H1 (cell line): ENCODE data around the gene SMIM9. TPM values are rescaled to one million over a fixed set of nuclear protein-coding genes. Genes with fewer than 3 reads are reported as not detected.

Experiments used
- ASH2L ChIP-seq: fragments of 200-600, 300-600 bp; sonication (generic); IDR thresholded peaks from one replicate; pipeline ENCODE4 v1.7.1; 2017; ENCODE audit warnings: low read length
- ZNF274 ChIP-seq: IDR thresholded peaks from 2 replicates; pipeline ENCODE4 v1.7.0; 2012; ENCODE audit warnings: low read length, borderline replicate concordance; ENCODE audit errors: extremely low read depth
- polyA plus RNA-seq, 7 experiments: library from polyadenylated mRNA; depleted of rRNA in 3 of 7; stranded (reverse) in 5 of 7; unstranded in 2 of 7; fragments of >200 nt in 5 of 7; fragments of 200-250 nt in 2 of 7; gene quantifications; 1 replicate in 5 of 7; 2 replicates in 1 of 7; 4 replicates in 1 of 7; pipeline versions ENCODE4 v1.2.1 to v1.2.3, GENCODE V29; 2011 to 2013; ENCODE audit warnings: missing spikeins in 2 of 7, mixed read lengths in 2 of 7
- total RNA-seq: library from RNA; stranded (reverse); fragmentation: NEBNext Ultra II Directional; extraction: Animal tissue kit (Norgen Biotek cat#: 25700); gene quantifications from 2 replicates; pipeline ENCODE4 v1.2.1, GENCODE V29; 2021

SMIM9 gene
- total and polyA plus RNA-seq, 2 of the 8 experiments (the other 6 are each of a cell fraction or from before 2014, with no cell fraction given): not detected

DNA sequence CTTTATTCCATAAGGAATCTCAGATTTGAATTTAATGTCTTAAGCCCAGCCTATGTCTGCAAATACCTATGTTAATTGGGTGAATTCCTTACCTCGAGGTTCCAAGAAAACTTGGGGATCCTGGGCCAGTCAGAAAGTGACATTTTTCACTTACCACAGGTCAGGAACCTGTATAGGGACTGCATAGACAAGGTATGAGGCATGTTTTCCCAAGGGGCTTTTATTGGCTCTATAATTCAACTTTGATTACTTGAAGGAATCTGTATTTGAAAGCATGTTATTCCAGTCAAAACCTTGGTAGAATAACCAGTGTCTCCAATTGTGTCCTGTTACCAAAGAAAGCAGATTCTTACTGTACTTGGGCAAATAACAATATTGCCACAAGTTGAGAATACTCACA, 20.7 kb downstream of the SMIM9 start (continued):
- TF ChIP-seq ZNF274 (no peak), ASH2L (no peak)
